Liver (tissue), 9 donors: ENCODE results near the gene KBTBD13. TPM values are rescaled to one million over a fixed set of nuclear protein-coding genes. Genes with fewer than 3 reads are reported as not detected.

ENCODE experiments used
- DNase-seq: peaks from one replicate; pipeline ENCODE4 v3.0.0-alpha.2; 2017; ENCODE audit warnings: low spot score
- H3K27ac ChIP-seq, 2 donors: one replicate each; pipeline ENCODE4 v1.7.0; 2013; ENCODE audit warnings: inconsistent platforms in 2 of 2, low read length in 2 of 2, control low read depth in 1 of 2, low read depth in 1 of 2, mild to moderate bottlenecking in 1 of 2
- H3K27me3 ChIP-seq, 4 donors: one replicate each; pipeline versions ENCODE4 v1.6.1 to v1.7.0; 2013; ENCODE audit warnings: low read length in 3 of 4, inconsistent platforms in 1 of 4, mild to moderate bottlenecking in 1 of 4, moderate library complexity in 1 of 4; ENCODE audit not compliant: control insufficient read depth in 4 of 4, insufficient read depth in 4 of 4
- H3K36me3 ChIP-seq, 4 donors: one replicate each; pipeline versions ENCODE4 v1.6.1 to v1.7.0; 2013; ENCODE audit warnings: low read length in 3 of 4, mild to moderate bottlenecking in 3 of 4, low read depth in 1 of 4, moderate library complexity in 1 of 4; ENCODE audit not compliant: control insufficient read depth in 4 of 4, insufficient read depth in 3 of 4
- H3K4me1 ChIP-seq, 4 donors: one replicate each; pipeline versions ENCODE4 v1.6.1 to v1.7.0; 2013; ENCODE audit warnings: low read length in 3 of 4, mild to moderate bottlenecking in 3 of 4, moderate library complexity in 1 of 4; ENCODE audit not compliant: control insufficient read depth in 4 of 4, insufficient read depth in 4 of 4
- H3K4me3 ChIP-seq, 3 donors: one replicate each; pipeline versions ENCODE4 v1.6.1 to v1.7.0; 2013; ENCODE audit warnings: low read length in 3 of 3, control low read depth in 1 of 3, low read depth in 1 of 3, mild to moderate bottlenecking in 1 of 3
- H3K9ac ChIP-seq, 2 donors: one replicate each; pipeline ENCODE4 v1.7.0; 2013; ENCODE audit warnings: low read length in 2 of 2, mild to moderate bottlenecking in 2 of 2, moderate library complexity in 2 of 2, control low read depth in 1 of 2, low read depth in 1 of 2
- H3K9me3 ChIP-seq, 4 donors: one replicate each; pipeline versions ENCODE4 v1.6.1 to v1.7.0; 2013; ENCODE audit warnings: low read length in 3 of 4; ENCODE audit not compliant: control insufficient read depth in 4 of 4
- EGR1 ChIP-seq, 2 donors: IDR thresholded peaks; 2 replicates each; pipeline ENCODE4 v1.6.1; 2016 to 2018; ENCODE audit warnings: antibody characterized with exemption in 2 of 2, low read depth in 2 of 2
- FOXA1 ChIP-seq: IDR thresholded peaks from 2 replicates; pipeline ENCODE4 v1.6.1; 2016; ENCODE audit warnings: antibody characterized with exemption
- GABPA ChIP-seq, 2 donors: IDR thresholded peaks in 1 of 2; conservative IDR thresholded peaks in 1 of 2; 2 replicates each; pipeline ENCODE4 v1.6.1; 2016; ENCODE audit warnings: antibody characterized with exemption in 2 of 2, mild to moderate bottlenecking in 1 of 2, moderate library complexity in 1 of 2
- HNF4A ChIP-seq, 2 donors: conservative IDR thresholded peaks; 2 replicates each; pipeline ENCODE4 v1.6.1; 2016; ENCODE audit warnings: antibody characterized with exemption in 2 of 2, mild to moderate bottlenecking in 2 of 2
- HNF4G ChIP-seq: IDR thresholded peaks from 2 replicates; pipeline ENCODE4 v1.6.1; 2016; ENCODE audit warnings: antibody characterized with exemption
- JUND ChIP-seq, 2 donors: IDR thresholded peaks; 2 replicates each; pipeline ENCODE4 v1.6.1; 2016; ENCODE audit warnings: antibody characterized with exemption in 2 of 2
- NR2F2 ChIP-seq: IDR thresholded peaks from 2 replicates; pipeline ENCODE4 v1.6.1; 2016; ENCODE audit warnings: antibody characterized with exemption
- RAD21 ChIP-seq, 2 donors: IDR thresholded peaks; 2 replicates each; pipeline ENCODE4 v1.6.1; 2016; ENCODE audit warnings: antibody characterized with exemption in 2 of 2, mild to moderate bottlenecking in 2 of 2
- REST ChIP-seq: IDR thresholded peaks from 2 replicates; pipeline ENCODE4 v1.6.1; 2016; ENCODE audit warnings: antibody characterized with exemption, mild to moderate bottlenecking
- RXRA ChIP-seq, 2 donors: IDR thresholded peaks; 2 replicates each; pipeline ENCODE4 v1.6.1; 2017 to 2018; ENCODE audit warnings: antibody characterized with exemption in 2 of 2, mild to moderate bottlenecking in 1 of 2
- SP1 ChIP-seq: IDR thresholded peaks from 2 replicates; pipeline ENCODE4 v1.6.1; 2018; ENCODE audit warnings: antibody characterized with exemption, mild to moderate bottlenecking
- YY1 ChIP-seq: IDR thresholded peaks from 2 replicates; pipeline ENCODE4 v1.6.1; 2016; ENCODE audit warnings: antibody characterized with exemption, mild to moderate bottlenecking
- ZBTB33 ChIP-seq: IDR thresholded peaks from 2 replicates; pipeline ENCODE4 v1.6.1; 2016; ENCODE audit warnings: antibody characterized with exemption
- WGBS: extraction: QIAGEN DNeasy Blood & Tissue Kit; methylation state at CpG from one replicate; pipeline ENCODE4 v1.1.7; 2013; 5-methylcytosine and 5-hydroxymethylcytosine counted together
- polyA plus RNA-seq, 2 donors: library from polyadenylated mRNA; stranded (reverse) in 1 of 2; unstranded in 1 of 2; fragments of 200-250 nt in 1 of 2; fragments of >200 nt in 1 of 2; fragmentation: Nextera tagmentation in 1 of 2; extraction: Ambion mirVana in 1 of 2; gene quantifications; one replicate each; pipeline versions ENCODE4 v1.2.1 to v1.2.3, GENCODE V29; 2013 to 2015
- total RNA-seq, 2 donors: library from RNA; depleted of rRNA; stranded (reverse); fragments of >200 nt; gene quantifications; one replicate each; pipeline ENCODE4 v1.2.3, GENCODE V29; 2014
- TF ChIP-seq, protein P1 (sequence below): IDR thresholded peaks from 2 replicates; pipeline ENCODE4 v1.6.1; 2016; ENCODE audit warnings: antibody characterized with exemption
- donor health status: healthy.
- donor health status: healthy.
- donor health status: healthy.
- donor health status: healthy.
- donor health status: healthy.

Gene KBTBD13
- not detected for total RNA-seq
- polyA plus RNA-seq, result not detected

- TF ChIP-seq, protein P1, sequence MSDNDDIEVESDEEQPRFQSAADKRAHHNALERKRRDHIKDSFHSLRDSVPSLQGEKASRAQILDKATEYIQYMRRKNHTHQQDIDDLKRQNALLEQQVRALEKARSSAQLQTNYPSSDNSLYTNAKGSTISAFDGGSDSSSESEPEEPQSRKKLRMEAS, result no peak
- no peak for TF ChIP-seq REST
- no peak for TF ChIP-seq EGR1 (IDR thresholded peaks at IDR 0.05; ENCODE audit: low read depth in 2 of 2)
- no peak for TF ChIP-seq SP1
- TF ChIP-seq RXRA (IDR thresholded peaks at IDR 0.05), result no peak
- TF ChIP-seq FOXA1, result no peak
- TF ChIP-seq HNF4G, result no peak
- TF ChIP-seq JUND (IDR thresholded peaks at IDR 0.05), result no peak
- Histone ChIP-seq H3K9ac (no peak within 1 kb of the TSS), H3K36me3 (no peaks in the 10 kb centered on the region), H3K4me1 (peaks cover 0 to 5% (median 2%) of the 10 kb centered on the region in 4 donors), H3K27ac (no peak within 1 kb of the TSS), H3K9me3 (no peaks in the 10 kb centered on the region), H3K27me3 (no peaks in the 10 kb centered on the region), H3K4me3 (no peak within 1 kb of the TSS)
- DNase-seq, result no peak
- 69% methylated on average over 73 of the region's 73 CpGs for WGBS
Measured at GRCh38 chr15:65076486-65077290, at the start of gene KBTBD13. TSS of gene KBTBD13 (plus strand) at chr15:65076746. CDS start at chr15:65076816, 70 bp downstream.

DNA sequence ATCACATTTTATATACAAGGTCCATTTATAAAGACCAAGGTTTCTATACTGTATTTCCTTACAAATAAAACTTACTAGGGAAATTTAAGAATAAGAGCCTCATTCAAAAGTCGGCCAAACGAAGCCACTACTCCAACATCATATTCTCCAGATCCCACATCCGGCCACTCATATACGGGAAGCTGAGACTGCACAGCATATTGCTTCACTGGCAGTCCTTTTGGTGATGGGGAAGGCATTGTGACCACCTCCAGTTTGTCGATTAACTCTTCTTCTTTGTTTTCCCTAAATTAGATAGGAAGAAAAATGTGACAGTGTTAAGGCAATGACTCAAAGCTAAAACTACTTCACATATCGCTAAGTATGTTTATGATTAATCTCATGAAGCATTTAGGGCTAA, 49.8 kb upstream of the KBTBD13 start:
- 94% methylated on average over 6 of the region's 6 CpGs for WGBS
- Histone ChIP-seq H3K27me3 (no peaks in the 10 kb centered on the region), H3K36me3 (peaks cover 2 to 22% (median 9%) of the 10 kb centered on the region in 4 donors)

More for the DNA sequence above, 49.8 kb upstream of the KBTBD13 start:
- no peak for DNase-seq
- no peak overlapping the region for H3K27ac ChIP-seq
- no peaks in the 10 kb centered on the region for H3K9me3 ChIP-seq
- TF ChIP-seq ZBTB33 (no peak), EGR1 (IDR thresholded peaks at IDR 0.05; ENCODE audit: low read depth in 2 of 2) (no peak), RAD21 (IDR thresholded peaks at IDR 0.05) (no peak), FOXA1 (no peak), HNF4A (conservative IDR thresholded peaks at IDR 0.05) (no peak), RXRA (IDR thresholded peaks at IDR 0.05) (no peak), NR2F2 (no peak), GABPA (IDR thresholded peaks at IDR 0.05 in 1 of 2, conservative IDR thresholded peaks at IDR 0.05 in 1 of 2) (no peak), REST (no peak), SP1 (no peak), JUND (IDR thresholded peaks at IDR 0.05) (no peak), YY1 (no peak)
- TF ChIP-seq, protein P1, result no peak
- H3K4me1 ChIP-seq, result peaks cover 3 to 14% (median 10%) of the 10 kb centered on the region in 4 donors
- H3K4me3 ChIP-seq, result no peak overlapping the region
- no peak overlapping the region for H3K9ac ChIP-seq
